ENCODE data around the gene SMIM21.

DNA sequence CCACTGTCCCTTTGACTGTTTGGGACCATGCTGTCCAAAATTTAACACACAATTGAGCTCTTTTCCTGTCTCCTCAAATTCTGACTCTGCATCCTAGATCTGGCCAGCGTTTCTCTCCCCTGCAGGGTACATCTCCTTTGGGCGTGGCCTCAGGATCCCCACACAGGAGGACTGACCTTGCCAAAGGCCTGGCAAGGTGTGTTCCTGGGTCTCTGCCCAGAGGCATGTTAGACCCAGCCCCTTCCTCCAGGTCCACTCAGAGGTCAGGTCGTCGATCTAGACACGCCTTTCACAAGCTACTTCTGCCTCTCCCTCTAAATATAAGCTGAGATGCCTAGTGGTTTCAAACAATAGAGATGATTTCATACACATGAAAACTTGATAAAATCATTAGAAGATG, 45.4 kb upstream of the SMIM21 start:
- TF ChIP-seq, protein P1, sequence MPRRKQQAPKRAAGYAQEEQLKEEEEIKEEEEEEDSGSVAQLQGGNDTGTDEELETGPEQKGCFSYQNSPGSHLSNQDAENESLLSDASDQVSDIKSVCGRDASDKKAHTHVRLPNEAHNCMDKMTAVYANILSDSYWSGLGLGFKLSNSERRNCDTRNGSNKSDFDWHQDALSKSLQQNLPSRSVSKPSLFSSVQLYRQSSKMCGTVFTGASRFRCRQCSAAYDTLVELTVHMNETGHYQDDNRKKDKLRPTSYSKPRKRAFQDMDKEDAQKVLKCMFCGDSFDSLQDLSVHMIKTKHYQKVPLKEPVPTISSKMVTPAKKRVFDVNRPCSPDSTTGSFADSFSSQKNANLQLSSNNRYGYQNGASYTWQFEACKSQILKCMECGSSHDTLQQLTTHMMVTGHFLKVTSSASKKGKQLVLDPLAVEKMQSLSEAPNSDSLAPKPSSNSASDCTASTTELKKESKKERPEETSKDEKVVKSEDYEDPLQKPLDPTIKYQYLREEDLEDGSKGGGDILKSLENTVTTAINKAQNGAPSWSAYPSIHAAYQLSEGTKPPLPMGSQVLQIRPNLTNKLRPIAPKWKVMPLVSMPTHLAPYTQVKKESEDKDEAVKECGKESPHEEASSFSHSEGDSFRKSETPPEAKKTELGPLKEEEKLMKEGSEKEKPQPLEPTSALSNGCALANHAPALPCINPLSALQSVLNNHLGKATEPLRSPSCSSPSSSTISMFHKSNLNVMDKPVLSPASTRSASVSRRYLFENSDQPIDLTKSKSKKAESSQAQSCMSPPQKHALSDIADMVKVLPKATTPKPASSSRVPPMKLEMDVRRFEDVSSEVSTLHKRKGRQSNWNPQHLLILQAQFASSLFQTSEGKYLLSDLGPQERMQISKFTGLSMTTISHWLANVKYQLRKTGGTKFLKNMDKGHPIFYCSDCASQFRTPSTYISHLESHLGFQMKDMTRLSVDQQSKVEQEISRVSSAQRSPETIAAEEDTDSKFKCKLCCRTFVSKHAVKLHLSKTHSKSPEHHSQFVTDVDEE (CRISPR knock-in tag; IDR thresholded peaks at IDR 0.05) = no peak
- TF ChIP-seq PPARA (CRISPR knock-in tag; IDR thresholded peaks at IDR 0.05; ENCODE audit: borderline replicate concordance) = no peak
- TF ChIP-seq CSDC2 (CRISPR knock-in tag; IDR thresholded peaks at IDR 0.05) = no peak
- TF ChIP-seq ZC3H10 (CRISPR knock-in tag; IDR thresholded peaks at IDR 0.05) = no peak
- no peak for TF ChIP-seq ZFP3 (CRISPR knock-in tag; IDR thresholded peaks at IDR 0.05)
- TF ChIP-seq, protein P2, sequence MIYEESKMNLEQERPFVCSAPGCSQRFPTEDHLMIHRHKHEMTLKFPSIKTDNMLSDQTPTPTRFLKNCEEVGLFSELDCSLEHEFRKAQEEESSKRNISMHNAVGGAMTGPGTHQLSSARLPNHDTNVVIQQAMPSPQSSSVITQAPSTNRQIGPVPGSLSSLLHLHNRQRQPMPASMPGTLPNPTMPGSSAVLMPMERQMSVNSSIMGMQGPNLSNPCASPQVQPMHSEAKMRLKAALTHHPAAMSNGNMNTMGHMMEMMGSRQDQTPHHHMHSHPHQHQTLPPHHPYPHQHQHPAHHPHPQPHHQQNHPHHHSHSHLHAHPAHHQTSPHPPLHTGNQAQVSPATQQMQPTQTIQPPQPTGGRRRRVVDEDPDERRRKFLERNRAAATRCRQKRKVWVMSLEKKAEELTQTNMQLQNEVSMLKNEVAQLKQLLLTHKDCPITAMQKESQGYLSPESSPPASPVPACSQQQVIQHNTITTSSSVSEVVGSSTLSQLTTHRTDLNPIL (CRISPR knock-in tag; IDR thresholded peaks at IDR 0.05; ENCODE audit: low read depth) = no peak
